ENCODE results near the gene URGCP. TPM values are rescaled to one million over a fixed set of nuclear protein-coding genes. Genes with fewer than 3 reads are reported as not detected.
"Not testable (repeated sequence)": the region's sequence is repeated elsewhere in the genome, so short reads cannot be mapped to it uniquely, and the experiment has no call there.

The URGCP gene
- polyA plus RNA-seq, 4 donors: 28.7 to 39.6 (median 30.6) TPM

DNA sequence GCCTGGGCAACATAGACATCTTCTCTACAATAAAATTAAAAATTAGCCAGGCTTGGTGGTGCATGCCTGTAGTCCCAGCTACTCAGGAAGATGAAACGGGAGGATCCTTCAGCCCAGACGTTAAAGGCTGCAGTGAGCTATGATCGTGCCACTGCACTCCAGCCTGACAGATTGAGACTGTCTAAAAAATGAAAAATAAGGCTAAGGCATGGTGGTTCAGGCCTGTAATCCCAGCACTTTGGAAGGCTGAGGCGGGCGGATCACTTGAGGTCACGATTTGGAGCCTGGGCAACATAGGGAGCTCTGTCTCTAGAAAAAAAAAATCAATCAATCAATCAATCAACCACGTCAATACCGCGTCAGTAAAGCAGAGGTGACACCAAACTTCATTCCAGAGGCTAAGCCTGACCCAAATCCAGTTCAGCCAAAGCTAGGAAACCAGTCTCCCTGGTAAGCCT is 68.2 kb downstream of the URGCP start:
- DNase-seq (ENCODE audit: low read depth in 4 of 4, low spot score in 3 of 4): no peak

- no peak for DNase-seq (ENCODE audit: low read depth in 4 of 4, low spot score in 3 of 4)
Observed at GRCh38 chr7:43834463-43835251, 71.7 kb downstream of the URGCP start.

GRCh38 chr7:43830917-43831316 is 75.5 kb downstream of the URGCP start:
- DNase-seq (ENCODE audit: low read depth in 4 of 4, low spot score in 3 of 4): not testable (repeated sequence)

Other genes with a start within 250 kb of the URGCP start
- 10 to 100 TPM; 45.9 to 76.8 (median 68.4) TPM for gene COA1, start 177.1 kb downstream of the URGCP start, polyA plus RNA-seq (ENCODE audit: insufficient read length in 4 of 4)
- 10 to 100 TPM; 41.8 to 57.2 (median 48.9) TPM for gene BLVRA, start 147.9 kb downstream of the URGCP start, polyA plus RNA-seq (ENCODE audit: insufficient read length in 4 of 4)
- gene MRPS24, start 37.1 kb downstream of the URGCP start, polyA plus RNA-seq (ENCODE audit: insufficient read length in 4 of 4): 10 to 100 TPM; 54.0 to 97.7 (median 71.3) TPM
- 10 to 100 TPM; 18.7 to 26.8 (median 21.3) TPM for gene UBE2D4, start 19.8 kb upstream of the URGCP start, polyA plus RNA-seq (ENCODE audit: insufficient read length in 4 of 4)
- 1 to 10 TPM in 2 of 4 donors, under 1 TPM in 2; 0.60 to 1.2 (median 0.98) TPM for gene SPDYE1, start 91.3 kb upstream of the URGCP start, polyA plus RNA-seq (ENCODE audit: insufficient read length in 4 of 4)
- 10 to 100 TPM; 58.3 to 78.7 (median 64.2) TPM for gene DBNL, start 138.1 kb upstream of the URGCP start, polyA plus RNA-seq (ENCODE audit: insufficient read length in 4 of 4)
- gene PGAM2, start 159.0 kb upstream of the URGCP start, polyA plus RNA-seq (ENCODE audit: insufficient read length in 4 of 4): 1 to 10 TPM in 3 of 4 donors, under 1 TPM in 1; 0.26 to 2.8 (median 1.6) TPM
- gene POLM, start 175.9 kb upstream of the URGCP start, polyA plus RNA-seq (ENCODE audit: insufficient read length in 4 of 4): 10 to 100 TPM; 10.9 to 33.8 (median 19.7) TPM
- 100 to 1,000 TPM in 1 of 4 donors, 10 to 100 TPM in 3; 64.8 to 169 (median 78.0) TPM for gene AEBP1, start 197.7 kb upstream of the URGCP start, polyA plus RNA-seq (ENCODE audit: insufficient read length in 4 of 4)
- 100 to 1,000 TPM in 3 of 4 donors, 10 to 100 TPM in 1; 96.7 to 117 (median 113) TPM for gene POLD2, start 217.0 kb upstream of the URGCP start, polyA plus RNA-seq (ENCODE audit: insufficient read length in 4 of 4)
- gene MYL7, start 234.7 kb upstream of the URGCP start, polyA plus RNA-seq (ENCODE audit: insufficient read length in 4 of 4): 1 to 10 TPM in 1 of 4 donors, under 1 TPM in 2, not detected in 1; 0.29 to 1.2 (median 0.45) TPM

All from left renal pelvis (tissue), 4 donors.